DMS79 (cell line): ENCODE results near the gene CUEDC2.

Experiments used
- DNase-seq: peaks from one replicate; lab custom pipeline; 2025; lab: John Stamatoyannopoulos, UW

Gene CUEDC2

GRCh38 chr10:102424916-102425315 is 7.5 kb downstream of the CUEDC2 start:
- DNase-seq: no peak

GRCh38 chr10:102424145-102424544 is 8.2 kb downstream of the CUEDC2 start:
- DNase-seq: no peak

GRCh38 chr10:102423372-102423968 is 8.9 kb downstream of the CUEDC2 start:
- no peak for DNase-seq

GRCh38 chr10:102422545-102423129 is 9.7 kb downstream of the CUEDC2 start:
- DNase-seq: no peak

GRCh38 chr10:102421757-102422512 is 10.4 kb downstream of the CUEDC2 start:
- no peak for DNase-seq

GRCh38 chr10:102421507-102421756 is 10.9 kb downstream of the CUEDC2 start:
- no peak for DNase-seq

GRCh38 chr10:102420714-102421506 is 11.5 kb downstream of the CUEDC2 start, which contains the start of gene FBXL15:
Gene FBXL15, plus strand, starts transcription at chr10:102420836. Its CDS starts 294 bp downstream, at chr10:102421130.
- DNase-seq: peak; percentile 84

GRCh38 chr10:102420181-102420713 is 12.1 kb downstream of the CUEDC2 start:
- DNase-seq: no peak

GRCh38 chr10:102419269-102420180 is 12.8 kb downstream of the CUEDC2 start:
- DNase-seq: peak; percentile 35

- DNase-seq: peak; percentile 61
Measured at GRCh38 chr10:102418622-102419268, 13.6 kb downstream of the CUEDC2 start, which contains the start of gene PSD. Gene PSD, minus strand, starts transcription at chr10:102418785. Its CDS starts 1,747 bp downstream, at chr10:102417038.

GRCh38 chr10:102416695-102417094 is 15.7 kb downstream of the CUEDC2 start:
- DNase-seq: no peak

- DNase-seq: no peak
Measured at GRCh38 chr10:102416283-102416682, 16.1 kb downstream of the CUEDC2 start.

- no peak for DNase-seq
Measured at GRCh38 chr10:102414749-102415148, 17.6 kb downstream of the CUEDC2 start.

GRCh38 chr10:102413806-102414561 is 18.4 kb downstream of the CUEDC2 start:
- no peak for DNase-seq

GRCh38 chr10:102413053-102413705 is 19.2 kb downstream of the CUEDC2 start:
- peak; percentile 58 for DNase-seq

- DNase-seq: no peak
Measured at GRCh38 chr10:102412293-102412692, 20.1 kb downstream of the CUEDC2 start.

GRCh38 chr10:102411341-102412255 is 20.8 kb downstream of the CUEDC2 start:
- DNase-seq: no peak

GRCh38 chr10:102410429-102411073 is 21.8 kb downstream of the CUEDC2 start:
- no peak for DNase-seq
